RPMI7951 (cell line): ENCODE measurements around the gene PPP3R2. TPM values are rescaled to one million over a fixed set of nuclear protein-coding genes. Genes with fewer than 3 reads are reported as not detected.

Experiments used
- total RNA-seq: library from RNA; depleted of rRNA; stranded (reverse); fragments of >200 nt; shearing (Covaris generic); gene quantifications from 2 replicates; pipeline ENCODE4 v1.2.3, GENCODE V29; 2014; rRNA removed

The PPP3R2 gene
- total RNA-seq, 1 experiment from 2014 or later: not detected

Other genes starting within 250 kb of the PPP3R2 start
- not detected in 2 replicates for gene BAAT, start 210.0 kb downstream of the PPP3R2 start, total RNA-seq
- 30.8 and 37.2 TPM in 2 replicates for gene MRPL50, start 196.4 kb downstream of the PPP3R2 start, total RNA-seq
- 11.2 and 15.5 TPM in 2 replicates for gene ZNF189, start 196.1 kb downstream of the PPP3R2 start, total RNA-seq
- not detected in 2 replicates for gene ALDOB, start 159.2 kb downstream of the PPP3R2 start, total RNA-seq
- 28.3 and 29.2 TPM in 2 replicates for gene RNF20, start 61.1 kb downstream of the PPP3R2 start, total RNA-seq
- gene GRIN3A, start 143.7 kb upstream of the PPP3R2 start, total RNA-seq: not detected in 2 replicates